ENCODE measurements around the gene SLC35D3.
"Not testable (repeated sequence)": the region's sequence is repeated elsewhere in the genome, so short reads cannot be mapped to it uniquely, and the experiment has no call there.

SLC35D3 gene

GRCh38 chr6:136967876-136968752, 46.0 kb downstream of the SLC35D3 start:
- DNase-seq, result peak; percentile 76

- no peak for DNase-seq
These were observed 46.7 kb downstream of the SLC35D3 start for GRCh38 chr6:136968837-136969236.

GRCh38 chr6:136969433-136969832, 47.3 kb downstream of the SLC35D3 start:
- DNase-seq, result no peak

GRCh38 chr6:136969930-136970329, 47.8 kb downstream of the SLC35D3 start:
- no peak for DNase-seq

- DNase-seq, result no peak
These were observed 49.5 kb downstream of the SLC35D3 start for GRCh38 chr6:136971609-136972008.

- DNase-seq, result not testable (repeated sequence)
These were observed 51.7 kb downstream of the SLC35D3 start for GRCh38 chr6:136973781-136974180.

Measured in fibroblast of upper back skin (primary cell).